Pulmonary artery endothelial cell (primary cell): ENCODE measurements around the gene CMKLR1. TPM values are rescaled to one million over a fixed set of nuclear protein-coding genes. Genes with fewer than 3 reads are reported as not detected.

Source experiments
- DNase-seq: peaks from one replicate; pipeline ENCODE4 v3.0.0-alpha.2; 2011; ENCODE audit warnings: low read depth, low spot score
- total RNA-seq: library from RNA; depleted of rRNA; stranded (reverse); fragments of >200 nt; gene quantifications from 2 replicates; pipeline ENCODE4 v1.2.3, GENCODE V29; 2014

CMKLR1 gene
- total RNA-seq, 1 donor from 2014 or later: 0.13 TPM

GRCh38 chr12:108335349-108336119 lies 3.6 kb downstream of the CMKLR1 start:
- DNase-seq: no peak

- no peak for DNase-seq
Observed at GRCh38 chr12:108333898-108334699, 5.0 kb downstream of the CMKLR1 start.

GRCh38 chr12:108332791-108333382 lies 6.2 kb downstream of the CMKLR1 start:
- DNase-seq: no peak

GRCh38 chr12:108328420-108328819 lies 10.7 kb downstream of the CMKLR1 start:
- no peak for DNase-seq

- no peak for DNase-seq
Observed at GRCh38 chr12:108327621-108328344, 11.3 kb downstream of the CMKLR1 start.

- no peak for DNase-seq
Observed at GRCh38 chr12:108326254-108326750, 12.8 kb downstream of the CMKLR1 start.

- no peak for DNase-seq
Observed at GRCh38 chr12:108325549-108325948, 13.6 kb downstream of the CMKLR1 start.

GRCh38 chr12:108325018-108325358 lies 14.1 kb downstream of the CMKLR1 start:
- no peak for DNase-seq

GRCh38 chr12:108324351-108325017 lies 14.6 kb downstream of the CMKLR1 start:
- DNase-seq: no peak

- no peak for DNase-seq
Observed at GRCh38 chr12:108323581-108323980, 15.5 kb downstream of the CMKLR1 start.

GRCh38 chr12:108322998-108323397 lies 16.1 kb downstream of the CMKLR1 start:
- DNase-seq: no peak

- no peak for DNase-seq
Observed at GRCh38 chr12:108321688-108322087, 17.4 kb downstream of the CMKLR1 start.

- no peak for DNase-seq
Observed at GRCh38 chr12:108320507-108321293, 18.4 kb downstream of the CMKLR1 start.

- no peak for DNase-seq
Observed at GRCh38 chr12:108319277-108320234, 19.6 kb downstream of the CMKLR1 start.

- no peak for DNase-seq
Observed at GRCh38 chr12:108318472-108319275, 20.4 kb downstream of the CMKLR1 start.

- no peak for DNase-seq
Observed at GRCh38 chr12:108317308-108318234, 21.5 kb downstream of the CMKLR1 start.
